Small intestine (tissue), 7 donors: Measurements from ENCODE around the gene NR2F1-AS1. TPM values are rescaled to one million over a fixed set of nuclear protein-coding genes. Genes with fewer than 3 reads are reported as not detected.
"Not testable (repeated sequence)": the region's sequence is repeated elsewhere in the genome, so short reads cannot be mapped to it uniquely, and the experiment has no call there.

Experiments used
- DNase-seq, 2 donors: peaks; one replicate each; pipeline versions ENCODE4 v3.0.0 to v3.0.0-alpha.2; 2013
- FAIRE-seq: peaks from 2 replicates; lab custom pipeline; 2012; peaks lifted over from hg19 to GRCh38; lab: Jason Lieb, UNC
- H3K27ac ChIP-seq, 3 donors: one replicate each; pipeline ENCODE4 v1.5.1; 2013; ENCODE audit warnings: low read length in 2 of 3, mild to moderate bottlenecking in 2 of 3, control low read depth in 1 of 3, inconsistent platforms in 1 of 3, low read depth in 1 of 3, moderate library complexity in 1 of 3
- H3K27me3 ChIP-seq, 3 donors: one replicate each; pipeline ENCODE4 v1.6.1; 2013; ENCODE audit warnings: low read length in 3 of 3, inconsistent platforms in 1 of 3; ENCODE audit not compliant: control insufficient read depth in 3 of 3, insufficient read depth in 3 of 3
- H3K36me3 ChIP-seq, 3 donors: one replicate each; pipeline ENCODE4 v1.6.1; 2013; ENCODE audit warnings: low read length in 3 of 3, inconsistent platforms in 1 of 3, low read depth in 1 of 3, mild to moderate bottlenecking in 1 of 3, moderate library complexity in 1 of 3; ENCODE audit not compliant: control insufficient read depth in 3 of 3, insufficient read depth in 2 of 3
- H3K4me1 ChIP-seq, 3 donors: one replicate each; pipeline ENCODE4 v1.6.1; 2013; ENCODE audit warnings: low read length in 2 of 3, inconsistent platforms in 1 of 3, low read depth in 1 of 3, mild to moderate bottlenecking in 1 of 3, moderate library complexity in 1 of 3; ENCODE audit not compliant: control insufficient read depth in 3 of 3, insufficient read depth in 2 of 3
- H3K4me3 ChIP-seq, 3 donors: one replicate each; pipeline ENCODE4 v1.5.1; 2013; ENCODE audit warnings: low read length in 3 of 3, control low read depth in 1 of 3, inconsistent platforms in 1 of 3, low read depth in 1 of 3, mild to moderate bottlenecking in 1 of 3, moderate library complexity in 1 of 3
- H3K9me3 ChIP-seq, 2 donors: one replicate each; pipeline ENCODE4 v1.6.1; 2013; ENCODE audit warnings: low read depth in 1 of 2, low read length in 1 of 2; ENCODE audit not compliant: control insufficient read depth in 2 of 2, insufficient read depth in 1 of 2
- WGBS, 3 donors: extraction: QIAGEN DNeasy Blood & Tissue Kit; methylation state at CpG; one replicate each; pipeline ENCODE4 v1.1.7; 2013; 5-methylcytosine and 5-hydroxymethylcytosine counted together
- polyA plus RNA-seq, 4 donors: library from polyadenylated mRNA; stranded (reverse) in 3 of 4; unstranded in 1 of 4; fragments of 200-250 nt in 3 of 4; fragments of 120-200 nt in 1 of 4; gene quantifications; one replicate each; pipeline versions ENCODE4 v1.2.1 to v1.2.3, GENCODE V29; 2013
- donor health status: healthy with polysubstance abuse.
- donor health status: control.
- donor health status: control.
- donor health status: Bipolar disorder and iron deficiency.
- donor health status: healthy.

Gene NR2F1-AS1
- polyA plus RNA-seq, 4 donors = 0.89 to 7.0 (median 4.0) TPM

GRCh38 chr5:93403141-93403928, 177.7 kb downstream of the NR2F1-AS1 start:
- Histone ChIP-seq H3K27ac (no peak overlapping the region), H3K36me3 (no peaks in the 10 kb centered on the region), H3K9me3 (no peaks in the 10 kb centered on the region), H3K4me1 (no peaks in the 10 kb centered on the region), H3K27me3 (no peaks in the 10 kb centered on the region), H3K4me3 (no peak overlapping the region)
- FAIRE-seq (no peak), DNase-seq (no peak)
- WGBS, 3 donors = 47 to 68% (median 53%) methylated on average over 2 of the region's 2 CpGs

GRCh38 chr5:93402451-93402850, 178.6 kb downstream of the NR2F1-AS1 start:
- Histone ChIP-seq H3K9me3 (no peaks in the 10 kb centered on the region), H3K36me3 (no peaks in the 10 kb centered on the region), H3K4me1 (no peaks in the 10 kb centered on the region), H3K4me3 (no peak overlapping the region), H3K27me3 (no peaks in the 10 kb centered on the region), H3K27ac (no peak overlapping the region)
- WGBS, 3 donors = 86 to 90% (median 90%) methylated on average over 4 of the region's 4 CpGs
- DNase-seq (no peak), FAIRE-seq (no peak)

GRCh38 chr5:93401634-93402213, 179.3 kb downstream of the NR2F1-AS1 start:
- no peaks in the 10 kb centered on the region for H3K36me3 ChIP-seq
- FAIRE-seq (no peak), DNase-seq (no peak)
- no peak overlapping the region for H3K4me3 ChIP-seq
- WGBS, 3 donors = 57 to 76% (median 61%) methylated on average over 3 of the region's 3 CpGs
- H3K27me3 ChIP-seq = no peaks in the 10 kb centered on the region
- no peaks in the 10 kb centered on the region for H3K4me1 ChIP-seq
- H3K27ac ChIP-seq = no peak overlapping the region
- peaks cover 0 to 3% of the 10 kb centered on the region in 2 donors for H3K9me3 ChIP-seq

- H3K36me3 ChIP-seq = no peaks in the 10 kb centered on the region
- no peak overlapping the region for H3K27ac ChIP-seq
- FAIRE-seq = no peak
- no peak overlapping the region for H3K4me3 ChIP-seq
- H3K27me3 ChIP-seq = no peaks in the 10 kb centered on the region
- no peaks in the 10 kb centered on the region for H3K4me1 ChIP-seq
- DNase-seq = no peak
- 41 to 67% (median 59%) methylated on average over 3 of the region's 3 CpGs for WGBS, 3 donors
- peaks cover 0 to 6% of the 10 kb centered on the region in 2 donors for H3K9me3 ChIP-seq
Observed at GRCh38 chr5:93399675-93400074, 181.3 kb downstream of the NR2F1-AS1 start.

- no peak overlapping the region for H3K4me3 ChIP-seq
- FAIRE-seq (no peak), DNase-seq (no peak)
- H3K4me1 ChIP-seq = no peaks in the 10 kb centered on the region
- H3K9me3 ChIP-seq = peaks cover 0 to 6% of the 10 kb centered on the region in 2 donors
- no peak overlapping the region for H3K27ac ChIP-seq
- H3K36me3 ChIP-seq = no peaks in the 10 kb centered on the region
- H3K27me3 ChIP-seq = no peaks in the 10 kb centered on the region
- 79 to 95% (median 87%) methylated on average over 1 of the region's 1 CpG for WGBS, 3 donors
Observed at GRCh38 chr5:93395971-93396379, 185.0 kb downstream of the NR2F1-AS1 start.

- Histone ChIP-seq H3K4me1 (no peaks in the 10 kb centered on the region), H3K36me3 (no peaks in the 10 kb centered on the region), H3K27me3 (no peaks in the 10 kb centered on the region), H3K9me3 (peaks cover 0 to 6% of the 10 kb centered on the region in 2 donors), H3K4me3 (no peak overlapping the region), H3K27ac (no peak overlapping the region)
- DNase-seq = no peak
- 94 to 100% (median 95%) methylated on average over 1 of the region's 1 CpG for WGBS, 3 donors
- no peak for FAIRE-seq
Observed at GRCh38 chr5:93395010-93395409, 186.0 kb downstream of the NR2F1-AS1 start.

GRCh38 chr5:93394301-93394700, 186.7 kb downstream of the NR2F1-AS1 start:
- 79 to 89% (median 86%) methylated on average over 2 of the region's 2 CpGs for WGBS, 3 donors
- H3K4me3 ChIP-seq = no peak overlapping the region
- no peak for FAIRE-seq

GRCh38 chr5:93391169-93391568, 189.8 kb downstream of the NR2F1-AS1 start:
- H3K27ac ChIP-seq, DNase-seq, H3K27me3 ChIP-seq, FAIRE-seq, H3K4me1 ChIP-seq, H3K36me3 ChIP-seq, H3K4me3 ChIP-seq, H3K9me3 ChIP-seq: not testable (repeated sequence)
- WGBS, 3 donors = 91 to 97% (median 96%) methylated on average over 2 of the region's 2 CpGs

More at GRCh38 chr5:93394301-93394700, 186.7 kb downstream of the NR2F1-AS1 start:
- Histone ChIP-seq H3K27ac (no peak overlapping the region), H3K27me3 (no peaks in the 10 kb centered on the region), H3K4me1 (no peaks in the 10 kb centered on the region), H3K9me3 (peaks cover 0 to 6% of the 10 kb centered on the region in 2 donors), H3K36me3 (no peaks in the 10 kb centered on the region)
- no peak for DNase-seq
